ENCODE data around the gene OTOG. TPM values are rescaled to one million over a fixed set of nuclear protein-coding genes. Genes with fewer than 3 reads are reported as not detected.

The OTOG gene
- total RNA-seq, 1 donor from 2014 or later = not detected

DNA sequence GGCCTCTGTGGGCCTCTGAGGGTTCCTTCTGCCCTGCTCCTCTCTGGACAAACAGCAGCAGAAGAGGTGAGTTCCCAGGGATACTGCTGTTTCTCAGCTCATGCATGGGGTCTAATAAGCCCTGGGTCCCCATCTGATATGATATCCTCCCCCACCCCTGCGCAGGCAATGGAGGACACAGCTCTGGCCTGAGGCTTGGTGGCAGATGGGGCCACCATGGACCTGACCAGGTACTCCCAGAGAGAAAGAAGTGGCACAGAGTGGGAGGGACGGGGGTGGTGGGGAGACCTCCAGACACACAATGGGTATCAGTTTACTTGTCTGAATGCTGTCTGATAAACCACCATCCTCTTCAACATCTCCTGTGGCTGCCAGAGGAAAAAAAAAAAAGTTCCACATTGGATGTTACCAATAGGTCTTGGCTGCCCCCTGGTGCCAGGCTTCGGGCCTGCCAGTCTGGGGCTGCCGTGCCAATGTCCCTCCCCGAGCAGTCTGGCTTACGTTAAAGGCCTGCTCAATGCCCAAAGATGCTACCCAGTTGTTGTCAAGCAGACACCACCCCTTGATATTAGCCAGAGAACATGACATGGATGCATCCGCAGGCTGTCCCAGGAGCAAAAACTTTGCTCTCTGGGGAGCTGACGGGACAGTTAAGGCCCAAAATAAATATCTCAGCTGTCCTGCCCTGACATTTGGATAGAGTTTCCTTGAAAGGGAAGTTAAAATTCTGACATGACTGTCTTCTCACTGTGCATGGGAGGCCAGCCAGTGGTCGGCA is 42.5 kb upstream of the OTOG start:
- Histone ChIP-seq H3K4me1 (peaks cover 19% of the 10 kb centered on the region), H3K4me3 (no peak overlapping the region), H3K9me3 (replicated peaks) (no peaks in the 10 kb centered on the region), H3K27ac (replicated peaks) (no peak overlapping the region), H3K27me3 (ENCODE audit: low read depth) (peaks cover 17% of the 10 kb centered on the region), H3K36me3 (no peaks in the 10 kb centered on the region)
- intact Hi-C loops (cut with micrococcal nuclease) = loop anchor here (5.0 kb wide), 1 partner anchor 122 kb away; no protein-coding TSS in a partner anchor
- TF ChIP-seq, protein P1, sequence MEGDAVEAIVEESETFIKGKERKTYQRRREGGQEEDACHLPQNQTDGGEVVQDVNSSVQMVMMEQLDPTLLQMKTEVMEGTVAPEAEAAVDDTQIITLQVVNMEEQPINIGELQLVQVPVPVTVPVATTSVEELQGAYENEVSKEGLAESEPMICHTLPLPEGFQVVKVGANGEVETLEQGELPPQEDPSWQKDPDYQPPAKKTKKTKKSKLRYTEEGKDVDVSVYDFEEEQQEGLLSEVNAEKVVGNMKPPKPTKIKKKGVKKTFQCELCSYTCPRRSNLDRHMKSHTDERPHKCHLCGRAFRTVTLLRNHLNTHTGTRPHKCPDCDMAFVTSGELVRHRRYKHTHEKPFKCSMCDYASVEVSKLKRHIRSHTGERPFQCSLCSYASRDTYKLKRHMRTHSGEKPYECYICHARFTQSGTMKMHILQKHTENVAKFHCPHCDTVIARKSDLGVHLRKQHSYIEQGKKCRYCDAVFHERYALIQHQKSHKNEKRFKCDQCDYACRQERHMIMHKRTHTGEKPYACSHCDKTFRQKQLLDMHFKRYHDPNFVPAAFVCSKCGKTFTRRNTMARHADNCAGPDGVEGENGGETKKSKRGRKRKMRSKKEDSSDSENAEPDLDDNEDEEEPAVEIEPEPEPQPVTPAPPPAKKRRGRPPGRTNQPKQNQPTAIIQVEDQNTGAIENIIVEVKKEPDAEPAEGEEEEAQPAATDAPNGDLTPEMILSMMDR (IDR thresholded peaks at IDR 0.05; ENCODE audit: borderline replicate concordance) = peak; percentile 91
- DNase-seq = peak; percentile 77

DNA sequence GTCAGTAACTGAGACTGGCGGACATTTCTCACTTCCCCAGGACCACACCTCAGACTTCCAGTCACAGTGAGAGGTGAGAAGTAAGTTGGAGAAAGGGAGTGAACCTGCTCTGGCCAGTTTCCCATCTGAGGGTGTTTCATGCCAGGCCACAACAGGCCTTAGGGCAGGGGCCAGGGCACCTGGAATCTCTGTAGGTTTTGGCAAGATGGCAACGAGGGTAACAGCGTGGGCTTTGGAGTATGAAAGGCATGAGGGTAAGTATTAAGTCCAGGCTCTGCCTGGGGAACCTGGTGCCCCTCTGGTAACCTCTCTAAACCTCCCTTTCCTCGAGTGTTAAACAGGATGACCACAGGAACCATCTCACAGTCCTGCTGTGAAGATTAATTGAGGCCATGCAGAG is 41.9 kb upstream of the OTOG start:
- peaks cover 13% of the 10 kb centered on the region for H3K27me3 ChIP-seq (ENCODE audit: low read depth)
- DNase-seq = no peak
- intact Hi-C loops (cut with micrococcal nuclease) = no loop called here
- no peaks in the 10 kb centered on the region for H3K9me3 ChIP-seq (replicated peaks)
- no peaks in the 10 kb centered on the region for H3K36me3 ChIP-seq
- H3K4me3 ChIP-seq = no peak overlapping the region
- H3K27ac ChIP-seq (replicated peaks) = no peak overlapping the region
- H3K4me1 ChIP-seq = peaks cover 19% of the 10 kb centered on the region
- TF ChIP-seq, protein P1 (IDR thresholded peaks at IDR 0.05; ENCODE audit: borderline replicate concordance) = no peak

DNA sequence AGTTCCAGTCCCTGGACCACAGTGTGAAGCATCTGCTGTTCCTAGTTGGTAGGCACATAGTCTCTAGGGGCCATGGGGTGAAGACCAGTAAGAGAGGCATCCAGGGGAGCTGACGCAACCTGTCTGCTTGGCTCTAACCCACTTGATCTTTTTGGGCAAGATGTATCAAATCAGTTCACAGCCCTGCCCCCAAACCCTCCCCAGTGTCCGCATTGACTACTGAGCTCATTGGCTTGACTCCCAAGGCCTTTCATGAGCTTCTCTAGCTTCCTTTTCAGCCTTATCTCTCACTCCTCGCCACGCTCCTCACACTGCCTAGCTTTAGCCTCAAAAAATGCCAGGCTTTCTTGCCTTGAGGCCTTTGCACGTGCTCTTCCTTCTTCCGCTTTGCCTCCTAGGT is 40.7 kb upstream of the OTOG start:
- TF ChIP-seq, protein P1 (IDR thresholded peaks at IDR 0.05; ENCODE audit: borderline replicate concordance) = no peak
- intact Hi-C loops (cut with micrococcal nuclease) = no loop called here

DNA sequence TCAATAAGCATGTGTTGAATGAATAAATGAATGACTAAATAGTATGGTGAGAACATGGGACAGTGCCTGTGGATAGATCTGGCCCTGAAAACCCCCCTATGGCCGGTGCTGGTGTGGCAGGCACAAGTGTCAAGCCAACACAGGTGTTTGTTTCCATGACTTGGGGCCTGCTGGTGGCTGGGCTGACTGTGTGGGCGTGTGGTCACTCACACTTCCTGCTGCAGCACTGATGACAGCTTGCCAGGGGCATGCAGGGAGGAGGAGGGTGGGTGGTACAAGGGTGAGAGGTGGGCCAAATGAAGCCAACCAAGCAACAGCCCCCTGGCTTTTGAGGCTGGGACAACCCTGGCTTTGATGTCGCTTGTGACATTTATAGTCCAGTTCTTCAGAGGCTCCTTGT is 40.1 kb upstream of the OTOG start:
- Histone ChIP-seq H3K9me3 (replicated peaks) (no peaks in the 10 kb centered on the region), H3K4me3 (no peak overlapping the region), H3K4me1 (peaks cover 19% of the 10 kb centered on the region), H3K27me3 (ENCODE audit: low read depth) (peaks cover 7% of the 10 kb centered on the region), H3K36me3 (no peaks in the 10 kb centered on the region), H3K27ac (replicated peaks) (no peak overlapping the region)
- intact Hi-C loops (cut with micrococcal nuclease) = no loop called here
- DNase-seq = no peak
- TF ChIP-seq, protein P1 (IDR thresholded peaks at IDR 0.05; ENCODE audit: borderline replicate concordance) = no peak

More for the DNA sequence above, 40.7 kb upstream of the OTOG start:
- no peak overlapping the region for H3K27ac ChIP-seq (replicated peaks)
- H3K36me3 ChIP-seq = no peaks in the 10 kb centered on the region
- H3K4me3 ChIP-seq = no peak overlapping the region
- H3K27me3 ChIP-seq (ENCODE audit: low read depth) = peaks cover 10% of the 10 kb centered on the region
- H3K4me1 ChIP-seq = peaks cover 19% of the 10 kb centered on the region
- H3K9me3 ChIP-seq (replicated peaks) = no peaks in the 10 kb centered on the region
- no peak for DNase-seq

DNA sequence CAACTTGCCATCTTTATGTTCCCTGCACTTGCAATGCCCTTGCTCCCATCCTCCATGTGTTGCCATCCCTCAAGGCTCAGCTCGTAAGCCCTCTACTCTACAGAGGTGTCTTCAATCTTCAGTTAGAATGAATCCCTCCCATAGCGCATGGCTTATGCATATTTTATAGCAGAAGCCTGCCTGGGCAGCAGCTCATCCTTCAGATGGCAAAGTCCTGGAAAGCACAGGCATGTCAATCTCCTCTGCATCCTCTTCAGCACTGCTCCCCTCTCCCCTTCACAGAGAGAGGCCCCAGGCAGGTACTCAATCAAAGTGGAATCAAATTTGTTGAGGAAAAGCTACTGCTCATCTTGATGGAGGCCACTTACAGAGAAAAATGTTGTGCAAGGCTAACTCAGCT is 39.3 kb upstream of the OTOG start:
- no peak for DNase-seq
- no peak overlapping the region for H3K27ac ChIP-seq (replicated peaks)
- intact Hi-C loops (cut with micrococcal nuclease) = no loop called here

More for the DNA sequence above, 39.3 kb upstream of the OTOG start:
- no peaks in the 10 kb centered on the region for H3K36me3 ChIP-seq
- peaks cover 7% of the 10 kb centered on the region for H3K27me3 ChIP-seq (ENCODE audit: low read depth)
- TF ChIP-seq, protein P1 (IDR thresholded peaks at IDR 0.05; ENCODE audit: borderline replicate concordance) = no peak
- H3K4me3 ChIP-seq = no peak overlapping the region
- peaks cover 19% of the 10 kb centered on the region for H3K4me1 ChIP-seq
- no peaks in the 10 kb centered on the region for H3K9me3 ChIP-seq (replicated peaks)

Data from left ventricle myocardium inferior (tissue), 1 donor.